HG03060 (cell line): ENCODE measurements around the gene C5orf22.
"Not testable (repeated sequence)": the region's sequence is repeated elsewhere in the genome, so short reads cannot be mapped to it uniquely, and the experiment has no call there.

Experiments
- ATAC-seq: cut with Tn5 transposase; IDR thresholded peaks from one replicate; pipeline ENCODE4 v1.9.1; 2021; ENCODE audit warnings: low read depth, moderate number of reproducible peaks; ENCODE audit not compliant: unreplicated experiment

The C5orf22 gene

DNA sequence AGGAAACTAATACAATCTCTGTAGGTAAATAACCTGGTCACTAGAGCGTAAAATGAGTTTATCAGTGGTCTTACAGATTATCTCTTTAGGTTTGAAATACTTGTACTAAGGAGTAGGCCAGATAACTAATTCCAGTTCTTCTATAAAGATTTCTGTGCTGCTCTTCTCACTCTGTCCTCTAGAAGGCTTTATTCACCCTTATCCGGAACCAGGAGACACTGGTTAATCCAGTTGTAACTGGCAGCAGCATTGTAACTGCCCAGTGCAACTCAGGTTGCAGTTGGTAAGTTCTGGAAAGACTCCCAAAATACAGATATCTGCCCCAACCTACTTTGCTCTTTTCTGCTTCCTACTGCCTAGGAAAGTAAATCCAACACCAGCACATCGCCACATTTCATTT lies 19.8 kb downstream of the C5orf22 start:
- no peak for ATAC-seq

DNA sequence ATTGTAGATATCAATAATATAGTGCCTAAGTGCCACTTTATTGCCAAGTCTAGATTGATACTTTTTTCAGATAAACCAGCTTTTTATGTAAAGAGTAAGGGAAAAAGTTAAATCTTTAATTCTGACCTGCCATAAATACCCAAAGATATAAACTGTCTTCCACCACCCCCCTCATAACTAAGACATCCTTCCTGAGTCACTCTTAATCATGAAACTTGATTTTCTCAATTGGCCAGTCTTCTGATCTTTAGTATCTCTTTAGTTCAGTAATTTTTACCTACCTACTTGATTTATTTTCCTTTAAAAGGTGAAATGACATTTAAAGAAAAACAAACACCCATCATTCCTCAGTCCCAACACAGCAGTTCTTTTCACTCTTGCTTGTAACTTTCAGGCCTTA lies 21.8 kb downstream of the C5orf22 start:
- ATAC-seq, result no peak

DNA sequence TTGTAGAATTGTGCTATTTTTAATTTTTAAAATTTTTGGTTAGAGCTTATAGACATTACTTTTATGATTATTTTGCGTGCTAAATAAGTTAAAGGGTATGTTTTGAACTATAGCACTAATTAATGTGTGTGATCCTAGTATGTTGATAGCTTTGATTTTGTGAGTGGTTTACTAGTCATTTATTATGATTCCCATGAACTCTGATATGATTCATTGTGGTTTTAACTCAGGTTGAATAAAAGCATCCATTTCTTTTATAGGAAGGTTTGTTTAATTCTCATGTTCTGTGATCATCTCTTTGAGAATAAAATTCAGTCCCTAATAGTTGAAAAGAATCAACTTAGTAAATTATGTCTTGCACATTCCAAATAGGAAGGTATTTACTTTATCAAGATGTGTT lies 22.5 kb downstream of the C5orf22 start:
- no peak for ATAC-seq

DNA sequence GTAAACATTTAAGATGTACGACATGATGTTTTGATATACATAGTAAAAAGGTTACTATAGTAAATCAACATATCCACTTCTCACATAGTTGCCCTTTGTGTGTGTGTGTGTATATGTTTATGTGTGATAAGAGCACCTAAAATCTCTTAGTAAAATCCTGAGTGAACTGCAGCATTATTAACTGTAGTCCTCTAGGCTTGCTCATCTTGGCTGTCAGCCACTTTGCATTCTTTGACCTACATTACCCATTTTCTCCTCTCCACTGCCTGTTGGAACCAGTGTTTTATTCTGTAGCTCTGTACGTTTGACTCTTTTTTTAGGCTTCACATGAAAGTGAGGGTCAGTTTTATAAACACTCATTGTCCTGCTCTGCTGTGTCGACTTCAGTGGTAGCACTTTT lies 24.4 kb downstream of the C5orf22 start:
- ATAC-seq, result no peak

DNA sequence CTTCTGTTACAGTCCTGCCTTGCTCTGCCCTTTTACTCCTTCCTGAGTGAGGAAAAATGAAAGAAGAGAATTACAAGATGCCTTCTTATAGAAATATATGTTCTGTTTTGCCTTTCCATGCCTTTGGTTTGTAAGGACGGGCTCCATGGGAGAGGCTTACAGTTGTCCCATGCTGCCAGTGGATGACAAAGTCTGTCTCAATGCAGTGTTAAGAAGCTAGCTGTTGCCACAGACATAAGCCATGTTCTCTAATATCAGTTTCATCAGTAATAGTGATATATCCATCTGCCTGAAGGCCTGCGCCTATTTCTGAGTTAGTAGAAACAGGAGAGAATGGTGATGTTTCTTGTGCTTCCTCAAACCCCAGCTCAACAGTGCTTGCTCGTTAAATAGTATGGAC lies 27.8 kb downstream of the C5orf22 start:
- no peak for ATAC-seq

DNA sequence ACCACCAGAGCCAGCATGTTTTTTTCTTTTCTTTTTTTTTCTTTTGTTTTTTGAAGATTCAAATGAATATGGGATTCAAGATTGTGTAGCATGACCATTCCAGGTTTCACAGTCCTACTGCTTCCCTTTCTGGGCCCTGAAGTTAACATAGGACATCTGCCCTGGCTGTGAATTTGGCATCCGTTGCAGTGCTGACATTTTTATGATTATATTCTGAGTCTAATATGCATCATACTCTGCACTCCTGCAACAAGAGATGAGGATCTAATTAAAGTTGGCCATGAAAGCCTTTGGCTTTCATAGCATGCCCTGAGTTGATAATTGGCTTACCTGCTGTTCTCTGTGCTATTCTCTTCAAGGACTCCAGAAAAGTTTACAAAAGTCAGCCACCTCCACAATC lies 29.8 kb downstream of the C5orf22 start:
- ATAC-seq, result no peak

DNA sequence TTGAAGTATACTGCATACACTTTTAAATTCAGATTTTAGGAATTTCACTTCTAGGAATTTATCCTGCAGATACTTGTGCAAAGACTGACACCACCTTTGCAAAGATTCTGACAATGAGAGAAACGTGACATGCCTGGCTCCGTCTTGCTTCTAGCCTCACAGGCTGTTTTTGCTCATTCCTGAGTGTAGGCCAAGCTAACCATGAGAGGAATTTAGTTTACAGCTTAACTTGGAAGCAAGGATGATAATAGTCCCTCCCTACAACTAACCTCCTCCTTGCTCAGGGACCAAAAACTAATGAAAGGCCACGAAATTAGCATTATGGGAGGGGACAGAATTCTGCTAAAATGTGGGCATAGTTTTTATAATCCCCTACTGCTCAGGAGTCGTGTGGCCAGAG lies 31.1 kb downstream of the C5orf22 start:
- no peak for ATAC-seq

DNA sequence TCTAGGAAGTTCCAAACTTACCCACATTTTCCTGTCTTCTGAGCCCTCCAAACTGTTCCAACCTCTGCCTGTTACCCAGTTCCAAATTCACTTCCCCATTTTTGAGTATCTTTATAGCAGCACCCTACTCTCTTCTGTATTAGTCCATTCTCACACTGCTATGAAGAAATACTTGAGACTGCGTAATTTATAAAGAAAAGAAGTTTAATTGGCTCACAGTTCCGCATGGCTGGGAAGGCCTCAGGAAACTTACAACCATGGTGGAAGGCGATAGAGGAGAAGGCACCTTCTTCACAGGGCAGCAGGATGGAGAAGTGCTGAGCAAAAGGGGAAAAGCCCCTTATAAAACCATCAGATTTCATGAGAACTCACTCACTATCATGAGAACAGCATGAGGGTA lies 34.3 kb downstream of the C5orf22 start:
- not testable (repeated sequence) for ATAC-seq

DNA sequence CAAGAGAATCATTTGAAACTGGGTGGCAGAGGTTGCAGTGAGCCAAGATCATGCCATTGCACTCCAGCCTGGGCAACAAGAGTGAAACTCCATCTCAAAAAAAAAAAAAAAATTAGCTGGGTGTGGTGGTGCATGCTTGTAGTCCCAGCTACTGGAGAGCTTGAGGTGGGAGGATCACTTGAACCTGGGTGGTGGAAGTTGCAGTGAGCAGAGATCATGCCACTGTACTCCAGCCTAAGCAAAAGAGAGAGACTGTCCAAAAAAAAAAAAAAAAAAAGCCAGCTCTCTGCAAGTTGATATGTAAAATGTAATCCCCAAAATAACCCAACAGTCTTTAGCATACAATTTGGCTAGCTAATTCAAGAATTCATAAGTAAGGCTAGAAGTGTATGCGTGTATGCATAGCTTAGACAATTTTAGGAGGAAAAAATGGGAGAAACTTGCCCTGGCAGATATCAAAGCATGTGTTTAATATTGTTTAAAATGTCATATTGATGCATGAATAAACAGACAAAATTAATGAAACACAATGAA lies 36.3 kb downstream of the C5orf22 start:
- ATAC-seq, result no peak

DNA sequence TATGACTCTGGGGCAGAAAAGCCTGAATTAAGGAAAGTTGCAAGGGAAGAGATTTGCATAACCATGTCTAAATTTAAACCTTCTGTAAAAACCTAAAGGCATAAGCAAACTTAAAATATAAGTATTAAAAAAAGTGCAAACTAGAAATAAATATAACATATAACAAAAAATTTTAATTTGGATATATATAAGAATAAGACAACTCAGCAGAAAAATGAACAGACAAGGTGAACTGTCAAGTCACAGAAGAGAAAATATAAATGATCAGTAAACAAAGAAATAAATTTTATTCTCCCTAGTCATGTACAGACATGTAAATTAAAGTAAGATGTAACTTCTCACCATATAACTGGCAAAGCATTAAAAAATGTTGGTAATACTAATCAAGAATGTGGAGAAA lies 37.0 kb downstream of the C5orf22 start:
- ATAC-seq, result no peak

DNA sequence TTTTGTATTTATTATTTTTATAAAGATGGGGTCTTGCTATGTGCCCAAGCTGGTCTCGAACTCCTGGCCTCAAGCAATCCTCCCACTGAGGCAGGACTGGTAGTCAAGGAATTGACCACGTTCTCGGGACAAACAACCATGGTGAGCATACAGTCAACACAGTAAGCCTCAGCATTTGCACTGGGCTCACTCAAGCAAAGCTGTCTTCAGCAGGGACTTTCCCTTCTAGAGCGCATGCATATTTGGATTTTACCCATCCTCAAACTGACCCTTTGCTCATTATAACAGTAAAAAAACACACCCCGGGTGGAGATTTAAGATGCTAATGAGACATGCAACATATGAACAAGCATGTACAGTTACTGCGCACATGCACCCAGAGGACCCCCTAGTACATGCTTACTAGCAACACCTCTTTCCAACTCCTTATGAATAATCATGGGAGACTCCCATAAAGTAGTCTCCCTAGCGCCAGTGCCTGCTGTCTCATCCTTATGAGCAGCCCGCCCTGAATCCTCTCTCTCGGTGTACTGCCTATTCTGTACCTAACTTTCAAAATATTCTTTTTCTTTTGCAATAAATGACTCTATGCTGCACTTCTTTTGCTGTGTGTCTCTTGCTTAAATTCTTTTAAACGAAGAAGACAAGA lies 41.5 kb downstream of the C5orf22 start:
- no peak for ATAC-seq

DNA sequence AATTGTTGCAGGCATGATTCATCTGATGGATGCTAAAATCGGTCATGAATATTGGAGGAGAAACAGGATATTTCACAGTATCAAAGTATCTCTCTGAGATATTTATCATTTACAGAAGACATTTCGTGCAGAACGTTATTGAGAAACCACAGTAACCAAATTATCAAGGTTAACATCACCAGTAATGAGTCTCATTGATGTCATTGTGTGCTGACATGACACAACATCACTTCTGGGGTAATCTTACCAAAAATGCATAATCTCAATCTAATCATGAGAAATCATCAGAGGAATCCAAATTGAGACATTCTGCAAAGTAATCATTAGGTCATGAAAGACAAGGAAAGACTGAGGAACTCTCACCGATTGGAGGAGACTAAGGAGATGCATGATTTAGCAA lies 42.7 kb downstream of the C5orf22 start:
- no peak for ATAC-seq

DNA sequence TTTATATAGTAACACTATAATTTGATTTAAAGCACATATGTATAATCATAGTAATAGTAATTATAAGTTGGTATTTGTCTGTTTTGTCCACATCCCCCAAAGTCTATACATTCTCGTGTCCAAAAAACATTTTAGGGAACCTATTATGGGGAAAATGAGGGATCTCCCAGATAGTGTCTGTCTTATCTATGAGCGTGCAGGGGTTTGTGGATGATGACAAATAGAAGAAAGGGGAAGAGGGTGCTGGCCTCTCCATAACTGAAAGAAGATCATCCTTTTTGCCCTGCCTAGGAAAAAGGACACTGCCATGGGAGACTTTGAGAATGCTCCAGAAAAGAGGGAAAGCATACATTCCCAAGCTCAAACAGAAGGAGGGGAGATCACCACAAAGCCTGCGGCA lies 45.3 kb downstream of the C5orf22 start:
- no peak for ATAC-seq

DNA sequence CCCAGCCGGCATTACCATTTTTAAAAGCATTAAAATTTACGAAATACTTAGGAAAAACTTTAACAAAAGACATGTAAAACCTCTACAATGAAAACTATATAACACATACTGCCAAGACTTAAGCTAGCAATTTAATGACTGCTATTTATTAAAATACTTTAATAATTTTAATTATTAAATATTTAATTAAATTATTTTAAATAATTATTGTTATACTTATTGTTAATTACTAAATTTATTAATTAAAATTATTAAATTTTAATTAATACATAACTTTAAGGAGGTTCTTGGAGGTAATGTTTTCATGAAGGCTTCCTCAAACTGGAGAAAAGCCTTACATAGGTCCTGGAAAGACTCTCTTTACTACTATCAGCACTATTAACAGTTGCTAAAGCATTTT lies 47.5 kb downstream of the C5orf22 start:
- ATAC-seq, result no peak

DNA sequence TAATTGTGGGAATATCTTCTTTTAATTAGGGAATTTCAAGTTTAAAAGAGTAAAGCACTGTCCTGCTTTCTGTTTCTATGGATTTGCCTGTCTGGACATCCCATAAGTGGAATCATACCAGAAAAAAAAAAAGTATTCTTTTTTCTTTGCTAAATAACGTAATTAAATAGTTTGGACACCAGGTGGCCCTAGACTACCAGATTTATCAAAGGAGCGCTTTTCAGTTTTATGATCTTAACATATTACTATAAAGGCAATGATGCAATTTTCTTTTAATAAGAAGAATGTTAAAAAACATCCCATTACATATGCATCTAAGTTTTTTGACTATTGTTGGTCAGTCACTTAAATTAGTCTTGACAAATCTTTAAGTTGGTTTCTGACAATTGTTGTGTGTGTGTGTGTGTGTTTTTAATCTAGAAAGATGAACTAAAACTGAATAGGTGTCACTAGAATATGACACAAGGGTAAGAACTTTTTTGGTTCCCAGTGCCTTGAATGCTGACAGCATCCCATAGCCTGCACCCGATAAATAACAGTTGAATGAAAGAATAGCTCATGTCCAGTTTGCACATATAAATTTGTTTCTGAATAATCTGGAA lies 49.5 kb downstream of the C5orf22 start:
- ATAC-seq, result no peak

DNA sequence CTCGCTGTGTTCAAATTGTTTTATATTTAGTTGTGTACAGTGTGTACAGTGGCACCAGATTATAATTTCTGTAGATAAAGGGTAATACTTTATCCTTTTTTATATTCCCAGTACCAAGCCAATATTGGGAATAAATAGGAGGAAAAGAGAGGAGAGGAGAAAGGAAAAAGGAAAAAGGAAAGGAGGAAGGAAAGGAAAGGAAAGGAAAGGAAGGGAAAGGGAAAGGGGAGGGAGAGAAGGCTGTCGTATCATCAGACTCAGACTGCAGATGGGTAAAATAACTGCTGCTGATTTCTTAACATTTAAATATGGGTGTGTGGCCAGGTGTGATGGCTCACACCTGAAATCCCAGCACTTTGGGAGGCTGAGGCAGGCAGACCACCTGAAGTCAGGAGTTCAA lies 51.0 kb downstream of the C5orf22 start:
- ATAC-seq, result no peak

DNA sequence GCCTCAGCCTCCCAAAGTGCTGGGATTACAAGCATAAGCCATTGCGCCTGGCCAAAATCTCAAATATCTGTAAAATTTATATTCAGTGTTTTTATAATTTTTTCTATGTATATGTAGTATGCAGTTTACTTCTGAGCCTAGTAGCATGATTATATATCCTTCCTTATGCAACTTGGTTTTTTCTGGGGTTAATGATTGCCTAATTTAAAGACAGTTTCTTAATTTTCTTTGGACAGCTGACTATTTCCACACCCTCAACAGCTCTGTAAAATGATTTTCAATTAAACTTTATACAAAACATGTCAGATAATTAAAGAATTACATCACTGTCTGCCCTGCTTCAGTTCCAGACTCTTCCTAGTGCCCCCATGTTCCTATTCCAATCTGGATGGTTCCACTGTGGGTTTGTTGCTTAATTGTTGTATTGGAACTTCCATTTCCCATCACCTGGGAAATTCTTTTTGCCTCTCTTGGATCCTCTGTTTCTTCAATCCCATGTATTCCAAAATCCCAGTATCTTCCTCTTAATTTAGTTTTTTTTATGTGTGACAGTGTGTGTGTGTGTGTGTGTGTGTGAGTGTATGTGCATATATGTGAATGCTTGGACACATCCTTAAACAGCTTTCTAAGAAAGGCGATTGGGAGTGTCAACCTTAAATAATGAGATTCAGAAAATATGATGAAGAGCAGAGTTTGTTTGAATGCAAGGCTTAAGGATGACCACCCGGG lies 53.2 kb downstream of the C5orf22 start:
- no peak for ATAC-seq

DNA sequence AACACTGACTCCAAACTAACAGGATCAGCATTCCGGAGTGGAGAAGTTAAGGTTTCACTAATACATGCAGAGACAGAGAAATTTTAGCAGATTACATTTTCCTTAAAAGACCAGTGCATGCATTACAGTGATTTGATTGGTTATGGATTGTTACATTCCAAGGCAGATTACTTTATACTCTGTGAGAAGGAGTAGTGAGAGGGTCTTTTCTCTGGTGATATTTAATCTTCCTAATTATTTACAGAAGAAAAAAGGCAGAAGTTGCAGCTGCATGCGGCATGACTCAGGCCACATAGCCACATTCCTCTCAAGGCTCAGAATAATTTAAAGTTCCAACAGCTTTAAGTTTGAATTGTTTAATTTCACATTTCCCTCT lies 53.8 kb downstream of the C5orf22 start:
- no peak for ATAC-seq

DNA sequence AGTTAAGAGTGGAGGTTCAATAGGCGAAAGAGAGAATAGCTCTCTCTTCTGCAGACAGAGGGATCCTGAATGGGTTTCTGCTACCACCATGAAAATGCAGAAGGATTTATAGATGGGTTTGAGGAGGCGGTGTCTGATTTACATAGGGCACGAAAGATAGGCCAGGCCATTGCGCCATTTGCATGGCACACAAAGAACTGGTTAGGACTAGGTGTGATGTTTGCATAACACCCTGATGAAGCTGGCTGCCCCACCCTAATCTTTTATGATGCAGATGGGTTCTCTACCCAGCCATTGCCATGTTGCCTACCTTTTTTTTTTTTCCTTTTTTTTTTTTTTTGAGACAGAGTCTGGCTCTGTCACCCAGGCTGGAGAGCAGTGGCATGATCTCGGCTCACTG lies 55.4 kb downstream of the C5orf22 start:
- no peak for ATAC-seq

DNA sequence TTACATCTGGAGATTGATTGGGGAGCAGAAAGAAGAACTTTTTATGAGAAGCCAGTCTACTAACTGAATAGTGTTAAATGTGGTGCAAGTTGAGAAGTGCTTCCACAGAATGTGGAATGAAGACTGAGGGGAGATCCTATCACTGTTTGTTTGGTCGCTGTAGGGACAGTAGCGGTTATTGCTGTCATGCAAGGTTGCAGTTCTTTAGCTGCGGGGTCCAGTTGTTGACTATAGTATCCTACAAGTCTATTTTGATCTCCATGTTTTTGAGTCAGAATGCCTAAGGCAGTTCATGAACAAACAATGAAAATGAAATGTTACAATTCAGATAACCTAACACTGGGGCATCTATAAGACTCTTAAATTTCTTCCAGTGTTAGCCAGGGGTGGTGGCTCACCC lies 61.6 kb downstream of the C5orf22 start:
- no peak for ATAC-seq

DNA sequence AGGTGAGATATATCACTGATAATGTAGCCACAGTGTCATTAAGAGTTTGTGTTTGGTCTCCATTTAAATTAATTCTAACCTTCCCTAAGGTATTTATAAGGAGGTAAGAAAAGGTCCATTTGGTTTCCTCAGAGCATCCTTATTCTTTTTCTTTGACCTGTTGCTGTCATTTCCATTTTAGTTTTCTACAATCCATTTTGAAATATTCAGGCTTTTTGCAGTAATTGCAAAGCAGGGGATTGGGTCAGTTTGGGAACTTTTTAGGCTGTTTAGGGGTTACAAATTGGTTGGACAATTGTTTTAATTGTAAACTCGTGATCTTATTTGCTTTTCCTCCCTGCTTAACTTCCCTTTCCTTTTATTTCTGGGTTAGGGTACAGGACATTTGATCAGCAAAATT lies 64.3 kb downstream of the C5orf22 start:
- ATAC-seq, result no peak
